Non-pigmented ciliary epithelial cell (primary cell): ENCODE measurements around the gene KLK5.

ENCODE experiments used
- DNase-seq: peaks from one replicate; pipeline ENCODE4 v3.0.0-alpha.2; 2010; ENCODE audit warnings: low read depth

Gene KLK5

GRCh38 chr19:50968716-50969412 lies 16.0 kb upstream of the KLK5 start:
- DNase-seq = no peak

GRCh38 chr19:50967929-50968715 lies 15.3 kb upstream of the KLK5 start:
- DNase-seq = no peak

- DNase-seq = no peak
Observed at GRCh38 chr19:50964266-50964665, 11.4 kb upstream of the KLK5 start.

- DNase-seq = no peak
Observed at GRCh38 chr19:50963381-50963780, 10.5 kb upstream of the KLK5 start.

GRCh38 chr19:50962245-50962644 lies 9.4 kb upstream of the KLK5 start:
- no peak for DNase-seq

- DNase-seq = no peak
Observed at GRCh38 chr19:50959731-50960500, 7.1 kb upstream of the KLK5 start.

GRCh38 chr19:50957587-50957986 lies 4.7 kb upstream of the KLK5 start:
- no peak for DNase-seq

GRCh38 chr19:50949861-50950260 lies 3.0 kb downstream of the KLK5 start:
- DNase-seq = no peak

- DNase-seq = no peak
Observed at GRCh38 chr19:50947123-50947522, 5.7 kb downstream of the KLK5 start.

GRCh38 chr19:50944795-50945194 lies 8.0 kb downstream of the KLK5 start:
- no peak for DNase-seq

- DNase-seq = no peak
Observed at GRCh38 chr19:50943074-50943828, 9.6 kb downstream of the KLK5 start.

GRCh38 chr19:50939596-50939995 lies 13.2 kb downstream of the KLK5 start:
- no peak for DNase-seq

GRCh38 chr19:50933640-50934039 lies 19.2 kb downstream of the KLK5 start:
- no peak for DNase-seq

- no peak for DNase-seq
Observed at GRCh38 chr19:50932690-50933083, 20.2 kb downstream of the KLK5 start.

GRCh38 chr19:50932018-50932689 lies 20.7 kb downstream of the KLK5 start:
- no peak for DNase-seq

- DNase-seq = no peak
Observed at GRCh38 chr19:50931023-50931422, 21.8 kb downstream of the KLK5 start.

- DNase-seq = no peak
Observed at GRCh38 chr19:50928831-50929230, 24.0 kb downstream of the KLK5 start.

GRCh38 chr19:50926144-50926543 lies 26.7 kb downstream of the KLK5 start:
- no peak for DNase-seq

GRCh38 chr19:50925734-50926133 lies 27.1 kb downstream of the KLK5 start:
- DNase-seq = no peak

- no peak for DNase-seq
Observed at GRCh38 chr19:50924586-50924985, 28.3 kb downstream of the KLK5 start.

GRCh38 chr19:50922317-50922853 lies 30.5 kb downstream of the KLK5 start:
- peak; percentile 28 for DNase-seq
